Lung microvascular endothelial cell (primary cell): ENCODE results near the gene INSYN2A. TPM values are rescaled to one million over a fixed set of nuclear protein-coding genes. Genes with fewer than 3 reads are reported as not detected.

Experiments
- DNase-seq, 2 donors: peaks; one replicate each; pipeline versions ENCODE4 v3.0.0 to v3.0.0-alpha.2; 2010; ENCODE audit warnings: low read depth in 2 of 2
- total RNA-seq: library from RNA; depleted of rRNA; stranded (reverse); fragments of >200 nt; gene quantifications from 2 replicates; pipeline ENCODE4 v1.2.1, GENCODE V29; 2014

INSYN2A gene
- total RNA-seq, 1 donor from 2014 or later, result not detected

DNA sequence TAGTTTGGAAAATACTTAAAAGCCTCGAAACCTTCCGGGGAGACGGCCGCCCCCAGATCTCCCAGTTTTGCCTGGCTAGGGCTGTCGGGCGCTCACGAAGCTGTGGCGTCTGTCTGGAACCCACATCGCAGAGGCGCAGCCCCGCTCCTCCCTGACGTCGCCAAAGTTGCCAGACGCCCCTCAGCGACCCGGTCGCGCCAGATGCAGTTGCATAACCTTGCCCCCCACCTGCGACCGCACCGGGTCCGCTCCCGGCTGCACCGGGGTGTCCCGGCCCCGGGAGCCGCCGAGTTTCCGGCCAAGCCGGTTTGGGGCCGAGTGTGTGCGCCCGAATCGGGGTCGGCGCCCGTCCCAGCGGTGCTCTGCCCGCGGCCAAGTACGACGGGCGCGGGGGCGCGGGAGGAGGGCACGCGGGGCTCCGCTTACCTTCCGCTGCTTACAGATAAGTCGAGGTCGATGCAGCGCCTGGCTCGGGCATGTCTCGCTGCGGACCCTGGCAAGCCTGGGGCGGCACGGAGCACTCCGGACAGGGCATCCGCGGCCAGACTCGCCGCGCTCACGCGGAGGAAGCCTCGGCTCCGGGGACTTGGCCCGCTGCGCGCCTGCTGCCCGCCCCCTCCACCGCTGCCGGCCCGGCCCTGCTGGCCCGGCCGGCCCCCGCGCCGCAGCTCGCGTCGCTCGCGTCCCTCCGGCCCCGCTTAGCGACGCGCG is 665 bp downstream of the INSYN2A start:
- DNase-seq, result peak in 1 of 2 donors; percentile 42

DNA sequence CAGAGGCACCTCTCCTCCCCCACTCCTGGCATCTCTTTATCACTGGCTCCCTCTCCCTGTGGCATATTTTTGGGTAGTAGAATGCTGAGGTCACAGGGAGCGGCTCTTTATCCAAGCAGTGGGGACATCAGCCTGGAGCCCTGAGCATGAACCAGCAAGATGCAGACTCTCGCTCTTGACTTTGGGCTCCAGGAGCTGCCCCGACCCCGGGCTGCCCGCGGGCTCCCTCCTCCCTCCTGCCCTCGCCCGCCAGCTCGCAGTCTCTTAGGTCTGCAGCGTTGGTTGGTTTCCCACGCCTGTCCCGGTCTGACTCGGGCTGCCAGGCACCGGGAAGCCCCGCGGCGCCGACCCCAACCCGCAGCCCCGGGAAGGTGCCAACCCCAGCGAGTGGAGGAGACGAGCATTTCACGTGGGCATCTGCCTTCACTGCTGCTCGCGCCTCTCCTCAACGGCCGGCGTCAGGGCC is 1.3 kb downstream of the INSYN2A start:
- DNase-seq, result peak; percentile 2 to 5

DNA sequence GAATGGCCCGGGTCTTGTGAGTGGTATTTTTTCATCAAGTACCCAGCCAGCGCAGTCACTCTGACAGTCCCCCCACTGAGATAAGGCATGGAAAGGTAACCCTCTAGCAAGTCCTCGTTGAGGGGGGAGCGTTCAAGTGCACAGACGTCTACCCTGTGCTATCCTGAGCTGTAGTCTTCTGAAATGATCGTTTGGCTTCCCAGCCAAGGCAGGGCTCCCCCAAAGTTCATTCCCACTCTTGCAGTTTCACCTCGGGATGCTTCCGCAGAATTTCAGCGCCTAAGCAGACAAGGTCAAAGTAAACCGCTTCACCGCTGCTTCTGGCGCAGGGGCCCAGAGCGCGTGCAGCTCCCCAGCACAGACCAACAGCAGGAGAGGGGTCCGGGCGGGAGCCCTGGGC is 1.8 kb downstream of the INSYN2A start:
- no peak for DNase-seq

DNA sequence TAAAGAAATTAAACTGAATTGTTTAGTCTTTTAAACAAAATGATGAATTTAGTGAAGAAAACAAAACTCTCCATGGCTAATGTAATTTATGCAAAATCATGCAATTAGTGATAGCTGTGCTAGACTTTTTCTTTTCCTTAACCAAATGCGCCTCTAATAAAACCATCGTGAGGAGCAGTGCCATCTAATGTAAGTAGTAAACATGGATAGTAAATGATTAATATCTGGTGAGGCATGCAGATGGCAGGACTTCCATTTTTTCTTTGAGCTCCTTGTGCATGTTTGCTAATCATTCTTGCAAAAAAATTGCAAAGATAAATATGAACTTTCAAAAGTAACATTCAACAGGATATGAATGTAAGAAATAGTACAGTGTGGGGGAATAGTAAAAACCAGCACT is 2.3 kb downstream of the INSYN2A start:
- DNase-seq, result no peak

DNA sequence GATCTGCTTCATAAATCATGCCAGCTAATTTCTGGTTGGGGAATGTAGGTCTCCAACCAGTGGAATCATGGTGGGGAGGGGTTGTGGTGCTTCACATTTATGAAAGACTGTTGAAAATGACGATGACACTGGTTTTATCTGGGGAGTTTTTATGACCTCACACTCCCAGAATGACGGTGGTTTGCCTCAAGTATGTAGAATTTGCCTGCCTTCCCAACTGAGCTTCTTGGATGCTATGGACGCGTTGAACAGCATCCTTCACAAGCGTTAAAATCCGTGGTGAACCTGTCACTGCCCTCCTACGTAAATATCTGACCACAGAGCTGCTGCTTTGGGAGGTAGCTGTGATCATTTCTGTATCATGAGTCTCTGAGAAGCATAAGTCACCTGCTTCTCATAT is 3.3 kb downstream of the INSYN2A start:
- no peak for DNase-seq

DNA sequence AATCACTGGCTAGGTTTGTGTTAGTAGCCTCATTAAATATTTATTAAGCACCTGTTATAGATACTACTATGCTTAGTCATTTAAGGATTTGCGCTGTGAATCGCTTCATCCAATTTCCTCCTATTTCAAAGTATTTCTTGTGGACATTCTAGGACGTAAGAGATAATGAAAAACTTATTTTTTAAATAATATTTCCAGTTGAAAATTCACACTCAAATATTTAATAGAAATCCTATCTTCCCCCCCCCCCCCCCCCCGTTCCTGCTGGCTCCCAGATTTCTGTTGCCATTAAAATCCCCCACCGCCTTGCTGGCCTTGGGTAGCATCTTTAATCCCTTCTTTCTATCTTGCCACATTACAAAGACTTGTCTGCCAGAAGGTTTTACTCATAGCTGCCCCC is 6.0 kb downstream of the INSYN2A start:
- no peak for DNase-seq

DNA sequence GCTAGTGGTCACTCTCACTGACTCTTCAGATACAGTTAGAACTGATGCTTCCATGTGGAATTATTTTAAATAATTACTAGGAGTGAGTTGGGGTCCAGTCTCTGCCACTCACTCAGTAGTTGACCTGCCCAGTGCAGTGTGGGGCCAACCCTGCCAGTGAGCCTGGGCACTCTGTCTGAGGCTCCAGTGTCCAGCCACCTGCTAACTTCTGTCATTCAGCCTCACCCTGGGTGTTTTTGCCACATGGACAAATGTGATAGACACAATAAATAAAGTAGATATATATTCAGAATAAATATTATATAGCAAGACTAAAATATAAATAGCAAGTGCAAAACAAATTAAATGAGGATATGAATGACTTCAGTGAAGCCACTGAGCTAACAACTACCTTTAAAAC is 7.2 kb downstream of the INSYN2A start:
- DNase-seq, result no peak

DNA sequence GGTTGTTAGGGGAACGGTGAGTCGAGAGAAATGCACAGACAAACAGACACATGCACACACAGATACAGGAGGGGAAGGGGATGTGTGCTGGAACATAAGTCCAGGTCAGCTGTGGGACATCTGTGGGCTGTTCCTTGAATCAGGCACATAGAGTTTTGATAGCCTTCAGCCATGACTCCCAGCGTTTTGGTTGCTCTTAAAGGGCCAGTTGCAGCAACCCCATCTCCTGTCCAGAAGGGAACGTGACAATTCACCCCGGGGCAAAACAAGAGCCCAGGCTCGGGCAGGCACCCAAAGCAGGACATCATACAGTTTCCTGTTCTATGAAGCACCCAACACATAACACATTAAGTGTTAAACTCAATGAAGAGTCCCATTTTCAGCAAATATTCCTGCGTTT is 9.6 kb downstream of the INSYN2A start:
- no peak for DNase-seq

DNA sequence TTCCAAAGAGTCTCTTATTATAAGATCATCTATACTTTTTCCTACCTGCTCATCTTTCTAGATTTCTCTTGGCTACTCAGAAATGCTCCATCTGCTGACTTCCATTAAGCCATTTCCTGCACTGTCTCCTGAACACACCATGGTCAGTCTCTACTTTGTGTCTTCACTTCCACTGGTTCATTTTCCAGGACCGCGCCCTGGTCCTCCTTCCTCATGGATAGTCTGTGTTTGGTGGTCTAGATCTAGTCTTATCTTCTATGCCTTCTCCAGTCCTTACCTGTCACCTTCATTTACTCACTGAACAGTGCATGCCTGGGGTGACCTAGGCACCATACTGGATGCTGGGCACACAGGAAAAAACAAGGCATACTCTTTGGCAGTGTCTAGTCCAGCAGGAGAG is 11.8 kb downstream of the INSYN2A start:
- no peak for DNase-seq

DNA sequence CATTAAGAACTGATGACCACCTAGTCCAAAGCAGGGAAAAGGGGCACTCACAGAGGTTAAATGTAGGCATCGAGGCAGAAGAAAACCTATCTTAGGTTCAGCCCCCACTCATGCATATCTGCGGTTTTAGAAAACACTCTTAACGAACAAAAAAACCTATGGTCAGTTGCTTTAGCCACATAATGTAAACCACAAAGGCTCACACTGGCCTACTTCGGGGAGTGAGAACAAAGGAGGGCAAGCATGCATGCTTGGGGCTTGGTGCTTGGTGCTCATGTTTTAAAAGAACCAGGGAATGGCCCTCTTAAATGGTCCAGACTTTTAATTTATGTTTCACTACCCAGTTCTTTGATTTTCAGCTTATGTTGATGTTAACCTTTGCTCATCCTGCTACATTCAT is 14.2 kb downstream of the INSYN2A start:
- no peak for DNase-seq

DNA sequence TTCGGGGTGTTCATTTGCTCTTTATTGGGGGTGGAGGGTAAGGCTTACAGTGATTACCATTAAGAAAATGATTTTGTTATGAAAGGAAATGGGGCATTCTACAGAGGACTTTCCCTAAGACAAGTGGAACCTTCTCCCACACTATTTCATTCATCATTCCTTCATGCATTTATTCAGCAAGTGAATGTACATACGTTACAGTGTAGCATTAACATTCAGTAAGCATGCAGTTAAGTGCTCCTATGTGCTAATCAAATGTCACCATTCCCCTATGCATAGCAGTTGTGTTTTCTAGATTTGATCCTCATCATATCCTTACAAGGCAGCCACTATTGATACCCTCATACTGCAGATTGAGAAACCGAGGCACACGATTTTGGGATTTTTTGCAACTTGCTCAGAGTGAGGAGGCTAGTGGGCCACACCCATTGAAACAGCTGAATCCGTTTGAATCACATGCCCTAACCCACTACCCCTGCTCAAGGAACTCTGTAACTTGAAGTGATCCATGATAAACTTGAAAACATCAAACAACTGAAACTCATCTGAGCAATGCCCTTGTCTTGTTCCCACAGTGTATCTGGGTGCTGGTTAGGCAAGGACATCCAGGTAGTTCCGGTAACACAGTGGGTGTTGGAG is 16.7 kb downstream of the INSYN2A start:
- DNase-seq, result no peak

DNA sequence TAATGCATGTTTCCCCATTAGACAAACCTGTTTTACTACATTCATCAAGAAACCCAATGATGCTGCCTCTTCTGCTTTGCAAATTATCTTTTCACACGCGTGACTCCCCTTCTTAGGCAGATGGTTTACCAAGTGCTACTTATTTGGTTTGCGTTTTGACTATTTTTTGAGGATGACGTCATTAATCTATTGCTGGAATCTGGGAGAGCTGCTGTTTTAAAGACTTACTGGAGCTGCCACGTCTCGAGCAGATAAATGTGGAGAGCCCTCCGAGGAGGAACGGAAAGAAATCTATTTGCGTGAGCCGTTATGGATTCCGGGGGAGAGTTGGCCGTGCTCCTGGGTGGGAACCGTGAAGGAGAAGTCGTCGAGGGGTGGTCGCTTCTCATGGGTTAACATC is 19.7 kb downstream of the INSYN2A start:
- no peak for DNase-seq

DNA sequence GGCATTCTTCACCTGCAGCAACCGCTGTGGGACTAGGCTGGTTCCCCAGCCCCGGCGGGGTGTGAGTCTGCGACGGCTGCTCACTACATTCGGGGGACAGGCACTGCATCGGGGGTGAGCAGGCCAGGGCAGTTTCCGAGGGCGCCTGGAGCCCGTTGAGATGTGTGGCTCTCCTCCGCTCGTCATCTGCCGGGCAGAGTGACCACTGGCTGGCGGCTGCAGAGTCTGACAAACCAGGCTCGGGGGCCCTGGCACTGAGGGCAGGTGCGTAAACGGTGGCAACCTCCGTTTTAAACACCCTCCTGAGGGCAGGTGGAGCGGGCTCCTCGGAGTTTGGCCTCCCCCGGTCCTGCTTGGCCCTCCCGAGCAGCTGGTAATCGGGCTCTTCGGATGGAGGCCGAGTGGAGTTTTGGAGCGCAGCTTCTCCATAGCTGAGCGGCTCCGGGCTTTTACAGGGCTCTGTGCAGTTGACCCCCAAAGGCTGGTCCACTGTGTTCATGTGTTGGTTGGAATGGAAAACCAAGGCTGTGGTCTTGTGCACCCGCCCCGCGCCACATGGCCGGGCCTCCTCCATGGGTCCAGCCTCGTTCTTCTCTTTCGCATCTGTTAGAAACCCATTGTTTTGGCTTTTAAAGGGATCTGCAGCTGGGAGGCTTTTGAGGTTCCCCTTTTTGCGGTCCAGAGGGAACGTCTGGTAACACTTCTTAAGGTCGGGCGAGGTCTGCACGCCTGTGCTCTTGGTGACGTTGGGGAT is 20.9 kb downstream of the INSYN2A start:
- no peak for DNase-seq

DNA sequence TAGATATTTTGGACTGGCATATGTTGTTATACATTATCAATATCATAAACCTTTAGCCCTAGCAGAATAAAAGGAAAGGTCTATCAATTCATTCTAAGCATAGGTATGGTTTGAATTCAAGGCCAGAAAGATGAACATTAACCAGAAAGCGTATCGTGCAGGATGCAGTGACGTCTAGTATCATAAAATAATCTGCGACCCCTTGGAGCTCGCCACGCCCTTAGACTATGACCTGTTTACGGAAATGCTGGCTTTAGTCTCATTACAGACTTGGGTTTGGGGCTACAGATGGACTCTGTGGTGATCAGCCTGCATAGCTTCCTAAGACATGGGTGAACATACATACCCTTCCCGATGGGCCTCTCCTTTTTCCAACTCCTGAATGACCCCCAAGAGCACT is 21.5 kb downstream of the INSYN2A start:
- no peak for DNase-seq

DNA sequence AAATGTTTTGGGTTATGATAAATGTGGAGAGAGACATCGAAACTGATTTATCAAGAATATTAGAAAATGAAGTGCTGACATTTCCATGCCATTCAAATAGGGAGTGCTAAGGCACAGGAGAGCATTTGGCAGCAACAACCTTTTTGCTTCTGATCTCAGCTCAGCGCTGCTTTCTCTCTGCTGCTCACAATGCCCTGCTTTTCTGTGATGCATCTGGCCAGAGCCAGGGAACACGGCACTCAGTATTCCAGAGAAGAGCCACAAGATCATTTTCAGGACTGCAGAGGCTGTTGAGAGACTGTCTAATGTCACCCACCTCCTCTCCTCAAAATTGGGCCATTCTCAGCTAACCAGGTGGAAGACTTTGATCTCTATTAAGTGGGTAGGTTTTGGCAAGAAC is 28.1 kb downstream of the INSYN2A start:
- DNase-seq, result no peak

DNA sequence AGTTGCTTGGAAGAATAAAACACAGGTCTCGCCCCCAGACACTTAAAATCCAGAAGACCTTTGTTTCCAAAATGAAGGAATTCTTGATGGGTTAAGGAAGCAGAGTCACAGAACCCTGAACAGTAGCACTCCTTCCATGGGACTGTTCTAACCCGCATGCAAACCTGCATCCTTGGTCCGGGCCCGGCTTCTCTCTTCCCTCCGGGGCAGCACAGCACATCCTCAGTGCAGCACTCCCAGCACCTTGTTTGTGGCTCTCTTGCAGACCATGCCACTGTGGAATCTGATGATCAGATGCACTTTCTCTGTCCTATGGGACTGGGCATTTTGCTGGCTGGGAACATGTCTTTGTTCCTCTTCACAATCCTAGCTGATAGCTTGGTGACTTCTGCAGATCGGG is 33.5 kb downstream of the INSYN2A start:
- no peak for DNase-seq

DNA sequence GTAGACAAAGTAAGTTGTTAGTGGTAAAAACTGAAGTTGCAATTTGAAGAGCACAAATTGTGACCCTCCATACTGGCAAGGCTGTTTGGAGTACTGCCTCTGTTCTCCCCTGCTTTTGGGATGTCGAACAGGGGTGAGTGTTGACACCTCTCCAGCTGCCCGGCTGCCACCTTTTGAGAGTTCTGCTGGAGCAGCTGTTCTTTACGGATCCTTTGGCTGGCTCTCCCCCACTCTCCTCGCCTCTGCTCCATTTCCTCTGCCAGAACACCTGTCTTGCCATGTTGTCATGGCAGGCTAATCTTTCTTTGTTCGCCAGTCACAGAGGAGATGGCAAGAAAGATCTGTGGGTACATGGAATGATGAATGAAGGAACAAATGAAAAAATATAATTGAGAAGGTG is 34.9 kb downstream of the INSYN2A start:
- DNase-seq, result no peak

DNA sequence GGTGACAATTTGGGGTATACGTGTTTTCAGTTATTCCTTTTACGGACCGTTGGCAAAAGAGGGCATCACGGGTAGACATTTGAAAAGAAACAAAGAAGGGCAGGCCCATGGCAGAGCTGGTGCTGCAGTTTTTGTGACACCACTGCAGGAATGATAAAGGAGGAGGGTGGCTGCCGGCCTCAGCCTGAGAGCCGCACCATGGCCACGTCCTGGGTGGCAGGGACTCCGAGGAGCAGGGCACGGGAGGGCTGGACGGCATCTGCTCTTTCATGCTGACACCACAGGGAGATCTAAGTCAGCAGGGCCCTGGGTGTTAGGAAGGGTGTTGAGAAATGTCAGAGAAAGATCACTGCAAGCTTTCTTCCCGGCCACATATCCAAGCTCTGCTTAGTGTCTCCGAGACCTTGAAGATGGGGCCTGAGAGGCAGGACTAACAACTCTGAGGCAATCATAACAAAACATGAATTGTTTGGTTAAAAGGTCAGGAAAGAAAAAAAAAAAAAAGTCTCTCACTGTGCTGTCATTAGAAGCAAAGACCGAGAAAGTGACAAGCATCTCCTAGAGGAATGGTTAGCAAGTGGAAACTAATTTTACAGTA is 36.6 kb downstream of the INSYN2A start:
- no peak for DNase-seq

DNA sequence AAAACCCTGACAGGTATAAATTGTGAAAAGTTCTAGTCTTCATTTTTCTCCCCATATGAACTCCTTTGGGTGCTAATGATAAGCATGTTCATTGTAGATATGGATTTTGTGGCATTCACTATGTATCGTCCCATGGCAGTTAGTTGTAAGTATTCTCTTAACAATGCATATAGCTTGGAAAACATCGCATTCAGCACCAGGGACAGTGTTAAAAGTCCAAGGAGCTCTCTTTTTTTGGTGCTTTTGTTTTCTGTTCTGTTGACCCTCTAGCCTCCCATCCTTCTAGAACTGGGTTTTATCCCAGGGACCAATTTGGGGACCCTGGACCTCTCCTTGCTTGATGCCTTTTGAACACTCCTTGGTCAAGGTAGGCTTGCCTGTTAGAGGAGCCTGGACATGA is 37.7 kb downstream of the INSYN2A start:
- no peak for DNase-seq

DNA sequence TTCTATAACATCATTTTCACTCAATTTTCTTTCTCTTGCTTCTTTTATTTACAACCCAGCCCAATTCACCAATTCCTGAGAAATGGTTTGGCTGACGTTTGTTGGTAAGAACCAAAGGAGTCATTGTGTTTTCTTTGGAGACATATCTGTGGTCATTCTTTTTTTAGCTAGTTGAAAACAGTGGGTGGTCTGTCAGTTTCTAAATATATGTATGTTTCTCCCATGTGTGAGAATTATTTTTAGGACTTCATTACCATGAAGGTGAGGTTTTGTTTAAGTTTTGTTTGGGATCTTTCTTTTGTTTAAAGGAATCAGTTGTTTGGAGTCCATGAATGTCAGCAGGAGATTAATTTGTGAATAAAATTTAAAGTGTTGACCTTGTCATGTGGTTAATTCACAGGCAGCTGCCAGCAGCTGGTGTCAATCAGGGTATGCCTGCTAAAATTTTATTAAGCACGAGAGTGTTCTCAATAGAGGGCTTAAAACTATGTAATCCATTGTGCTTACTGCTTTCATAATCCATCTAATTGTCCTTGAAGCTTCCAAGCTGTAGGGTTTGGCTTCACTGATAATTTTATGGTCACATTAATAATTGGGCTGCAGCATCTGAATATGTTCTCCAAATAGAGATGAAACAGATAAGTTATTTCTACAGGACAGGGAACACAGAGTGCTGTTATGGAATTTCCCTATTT is 38.7 kb downstream of the INSYN2A start:
- no peak for DNase-seq

DNA sequence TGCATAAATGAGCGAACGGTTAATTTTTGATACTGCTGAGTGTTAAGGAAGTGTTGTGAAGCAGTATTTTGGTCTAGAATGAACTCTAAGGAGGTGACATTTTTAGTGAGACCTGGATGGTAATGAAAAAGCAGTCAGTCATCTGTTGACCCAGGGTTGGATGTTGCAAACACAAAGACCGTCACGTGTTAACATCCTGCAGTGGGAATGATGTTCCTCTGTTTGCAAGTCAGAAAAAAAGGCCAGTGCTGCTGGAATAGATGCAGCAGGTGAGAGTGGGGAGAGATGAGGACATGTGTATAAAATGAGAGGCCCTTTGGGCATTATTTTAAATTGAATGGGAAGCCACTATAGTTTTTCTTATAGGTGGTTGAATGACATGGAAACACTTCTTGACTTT is 39.3 kb downstream of the INSYN2A start:
- no peak for DNase-seq
